ENCODE measurements around the gene CARS2. TPM values are rescaled to one million over a fixed set of nuclear protein-coding genes. Genes with fewer than 3 reads are reported as not detected.
"Not testable (repeated sequence)": the region's sequence is repeated elsewhere in the genome, so short reads cannot be mapped to it uniquely, and the experiment has no call there.

The CARS2 gene
- total and polyA plus RNA-seq, 4 donors = 61.9 to 102 (median 75.0) TPM

- Histone ChIP-seq H3K27ac (ENCODE audit: low read depth in 1 of 2, low read length in 1 of 2) (no peak overlapping the region), H3K4me3 (no peak overlapping the region), H3K27me3 (ENCODE audit: control insufficient read depth in 3 of 3, insufficient read depth in 3 of 3, low read length in 2 of 3) (no peaks in the 10 kb centered on the region), H3K9ac (ENCODE audit: insufficient read depth in 1 of 2, low read length in 2 of 2) (no peak overlapping the region), H3K36me3 (ENCODE audit: control insufficient read depth in 4 of 4, insufficient read depth in 4 of 4, low read length in 4 of 4) (peaks cover 17 to 56% (median 28%) of the 10 kb centered on the region in 4 donors), H3K4me1 (ENCODE audit: control insufficient read depth in 5 of 5, insufficient read depth in 5 of 5, low read length in 5 of 5) (peaks cover 0 to 8% (median 0%) of the 10 kb centered on the region in 5 donors), H3K9me3 (ENCODE audit: control insufficient read depth in 4 of 4, insufficient read depth in 3 of 4, low read length in 3 of 4) (peaks cover 0 to 1% (median 0%) of the 10 kb centered on the region in 4 donors)
- TF ChIP-seq CTCF (IDR thresholded peaks at IDR 0.05; ENCODE audit: control extremely low read depth, extremely low read depth) = no peak
- DNase-seq = no peak
- 92 to 95% methylated on average over 7 of the region's 7 CpGs for WGBS, 2 donors
- no peak for ATAC-seq (ENCODE audit: insufficient read depth, low FRiP score)
Observed at GRCh38 chr13:110680852-110681251, 25.1 kb downstream of the CARS2 start.

- H3K9ac ChIP-seq (ENCODE audit: insufficient read depth in 1 of 2, low read length in 2 of 2) = no peak overlapping the region
- peaks cover 14 to 47% (median 26%) of the 10 kb centered on the region in 4 donors for H3K36me3 ChIP-seq (ENCODE audit: control insufficient read depth in 4 of 4, insufficient read depth in 4 of 4, low read length in 4 of 4)
- H3K4me3 ChIP-seq = no peak overlapping the region
- ATAC-seq (ENCODE audit: insufficient read depth, low FRiP score) (no peak), DNase-seq (no peak)
- no peak for TF ChIP-seq CTCF (IDR thresholded peaks at IDR 0.05; ENCODE audit: control extremely low read depth, extremely low read depth)
- H3K9me3 ChIP-seq (ENCODE audit: control insufficient read depth in 4 of 4, insufficient read depth in 3 of 4, low read length in 3 of 4) = peaks cover 0 to 1% (median 0%) of the 10 kb centered on the region in 4 donors
- H3K27me3 ChIP-seq (ENCODE audit: control insufficient read depth in 3 of 3, insufficient read depth in 3 of 3, low read length in 2 of 3) = no peaks in the 10 kb centered on the region
- 94 to 95% methylated on average over 28 of the region's 28 CpGs for WGBS, 2 donors
- H3K4me1 ChIP-seq (ENCODE audit: control insufficient read depth in 5 of 5, insufficient read depth in 5 of 5, low read length in 5 of 5) = no peaks in the 10 kb centered on the region
- H3K27ac ChIP-seq (ENCODE audit: low read depth in 1 of 2, low read length in 1 of 2) = no peak overlapping the region
Observed at GRCh38 chr13:110677731-110678545, 28.0 kb downstream of the CARS2 start.

DNA sequence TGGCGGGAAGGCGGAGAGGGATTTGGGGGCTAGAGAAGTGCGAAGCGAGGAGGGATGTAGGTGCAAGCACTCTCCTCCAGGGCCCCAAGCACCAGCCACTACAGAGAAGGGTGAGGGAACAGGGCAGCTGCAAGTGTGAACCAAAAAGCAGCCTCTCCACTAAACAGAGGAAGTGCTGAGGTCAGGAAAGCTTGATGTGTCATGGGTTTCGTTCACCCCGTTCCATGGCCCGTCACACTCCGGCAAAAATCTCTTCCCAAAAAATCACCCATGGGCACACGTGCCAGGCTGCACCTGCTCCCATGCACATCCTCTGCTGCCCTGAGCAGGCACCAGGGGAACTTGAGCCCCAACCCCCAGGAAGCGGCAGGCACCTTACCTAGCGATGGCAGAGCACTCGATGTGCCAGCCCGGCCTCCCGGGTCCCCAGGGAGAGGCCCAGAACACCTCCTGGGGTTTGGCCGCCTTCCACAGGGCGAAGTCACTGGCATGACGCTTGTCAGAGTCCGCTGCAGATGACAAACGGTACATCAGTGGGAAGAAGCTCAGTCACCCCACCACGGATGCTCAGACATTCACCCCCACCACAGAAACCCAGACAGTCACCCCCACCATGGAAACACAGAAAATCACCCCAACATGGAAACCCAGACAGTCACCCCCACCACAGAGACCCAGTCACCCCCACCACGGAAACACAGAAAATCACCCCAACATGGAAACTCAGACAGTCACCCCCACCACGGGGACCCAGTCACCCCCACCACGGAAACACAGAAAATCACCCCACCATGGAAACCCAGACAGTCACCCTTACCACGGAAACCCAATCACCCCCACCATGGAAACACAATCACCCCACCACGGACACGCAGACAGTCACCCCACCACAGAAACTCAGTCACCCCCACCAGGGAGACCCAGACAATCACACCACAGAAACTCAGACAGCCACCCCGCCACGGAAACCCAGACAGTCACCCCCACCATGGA lies 29.0 kb downstream of the CARS2 start:
- H3K27me3 ChIP-seq (ENCODE audit: control insufficient read depth in 3 of 3, insufficient read depth in 3 of 3, low read length in 2 of 3) = no peaks in the 10 kb centered on the region
- peaks cover 9 to 39% (median 21%) of the 10 kb centered on the region in 4 donors for H3K36me3 ChIP-seq (ENCODE audit: control insufficient read depth in 4 of 4, insufficient read depth in 4 of 4, low read length in 4 of 4)
- H3K4me1 ChIP-seq (ENCODE audit: control insufficient read depth in 5 of 5, insufficient read depth in 5 of 5, low read length in 5 of 5) = no peaks in the 10 kb centered on the region
- ATAC-seq (ENCODE audit: insufficient read depth, low FRiP score) (no peak), DNase-seq (no peak)
- no peak overlapping the region for H3K4me3 ChIP-seq
- H3K9me3 ChIP-seq (ENCODE audit: control insufficient read depth in 4 of 4, insufficient read depth in 3 of 4, low read length in 3 of 4) = peaks cover 0 to 1% (median 0%) of the 10 kb centered on the region in 4 donors
- TF ChIP-seq CTCF (IDR thresholded peaks at IDR 0.05; ENCODE audit: control extremely low read depth, extremely low read depth) = no peak
- H3K9ac ChIP-seq (ENCODE audit: insufficient read depth in 1 of 2, low read length in 2 of 2) = no peak overlapping the region
- 86 to 96% methylated on average over 27 to 28 of the region's 28 CpGs for WGBS, 2 donors
- H3K27ac ChIP-seq (ENCODE audit: low read depth in 1 of 2, low read length in 1 of 2) = no peak overlapping the region

- ATAC-seq (ENCODE audit: insufficient read depth, low FRiP score); H3K27ac ChIP-seq (ENCODE audit: low read depth in 1 of 2, low read length in 1 of 2); DNase-seq; H3K27me3 ChIP-seq (ENCODE audit: control insufficient read depth in 3 of 3, insufficient read depth in 3 of 3, low read length in 2 of 3); H3K9me3 ChIP-seq (ENCODE audit: control insufficient read depth in 4 of 4, insufficient read depth in 3 of 4, low read length in 3 of 4); H3K4me1 ChIP-seq (ENCODE audit: control insufficient read depth in 5 of 5, insufficient read depth in 5 of 5, low read length in 5 of 5); H3K4me3 ChIP-seq; H3K9ac ChIP-seq (ENCODE audit: insufficient read depth in 1 of 2, low read length in 2 of 2): not testable (repeated sequence)
- WGBS, 2 donors = 96 to 97% methylated on average over 11 of the region's 11 CpGs
- peaks cover 12 to 18% (median 15%) of the 10 kb centered on the region in 4 donors for H3K36me3 ChIP-seq (ENCODE audit: control insufficient read depth in 4 of 4, insufficient read depth in 4 of 4, low read length in 4 of 4)
Observed at GRCh38 chr13:110669814-110670213, 36.1 kb downstream of the CARS2 start.

Measured in lung (tissue), 12 donors.